Measurements from ENCODE around the gene DGKG.

The DGKG gene

DNA sequence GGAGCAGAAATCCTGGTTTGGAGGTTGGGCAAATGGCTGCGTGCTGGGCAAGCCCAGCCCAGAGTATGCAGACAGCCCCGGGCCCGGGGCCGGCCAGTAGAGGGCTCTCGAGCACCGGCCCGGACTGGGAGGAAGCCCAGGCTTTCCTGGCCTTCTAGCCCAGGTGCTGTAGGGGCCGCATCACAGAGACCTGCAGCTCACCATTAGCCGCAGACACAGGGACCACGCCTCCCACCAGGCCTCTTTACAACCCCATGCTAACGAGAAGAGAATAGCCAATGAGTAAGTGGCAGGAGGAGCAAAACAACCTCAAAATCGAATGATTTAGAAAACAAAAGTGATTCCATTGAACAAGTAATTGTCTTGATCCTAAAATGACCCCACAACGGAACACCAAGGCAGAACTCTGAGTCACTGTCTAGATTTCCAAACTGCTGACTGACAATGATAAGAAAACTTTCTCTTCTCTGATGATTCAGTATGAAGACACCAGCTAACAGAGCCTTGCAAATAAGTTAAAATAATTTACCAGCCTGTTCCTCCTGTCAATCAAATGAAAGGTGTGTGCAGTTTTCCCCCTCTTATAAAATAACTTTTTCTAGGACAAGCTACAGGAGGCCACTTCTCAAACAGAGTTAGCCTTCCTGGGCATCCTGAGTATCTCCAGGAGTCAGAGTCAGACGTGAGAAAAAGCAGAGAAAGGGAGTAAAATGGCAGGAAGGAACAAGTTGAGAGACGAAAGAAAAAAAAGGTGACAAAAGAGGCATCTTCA, 102.2 kb downstream of the DGKG start:
- H3K36me3 ChIP-seq = no peaks in the 10 kb centered on the region
- DNase-seq = peak; percentile 85
- H3K9me3 ChIP-seq (ENCODE audit: severe bottlenecking) = no peaks in the 10 kb centered on the region
- no peak overlapping the region for H3K27ac ChIP-seq
- TF ChIP-seq, protein P1, sequence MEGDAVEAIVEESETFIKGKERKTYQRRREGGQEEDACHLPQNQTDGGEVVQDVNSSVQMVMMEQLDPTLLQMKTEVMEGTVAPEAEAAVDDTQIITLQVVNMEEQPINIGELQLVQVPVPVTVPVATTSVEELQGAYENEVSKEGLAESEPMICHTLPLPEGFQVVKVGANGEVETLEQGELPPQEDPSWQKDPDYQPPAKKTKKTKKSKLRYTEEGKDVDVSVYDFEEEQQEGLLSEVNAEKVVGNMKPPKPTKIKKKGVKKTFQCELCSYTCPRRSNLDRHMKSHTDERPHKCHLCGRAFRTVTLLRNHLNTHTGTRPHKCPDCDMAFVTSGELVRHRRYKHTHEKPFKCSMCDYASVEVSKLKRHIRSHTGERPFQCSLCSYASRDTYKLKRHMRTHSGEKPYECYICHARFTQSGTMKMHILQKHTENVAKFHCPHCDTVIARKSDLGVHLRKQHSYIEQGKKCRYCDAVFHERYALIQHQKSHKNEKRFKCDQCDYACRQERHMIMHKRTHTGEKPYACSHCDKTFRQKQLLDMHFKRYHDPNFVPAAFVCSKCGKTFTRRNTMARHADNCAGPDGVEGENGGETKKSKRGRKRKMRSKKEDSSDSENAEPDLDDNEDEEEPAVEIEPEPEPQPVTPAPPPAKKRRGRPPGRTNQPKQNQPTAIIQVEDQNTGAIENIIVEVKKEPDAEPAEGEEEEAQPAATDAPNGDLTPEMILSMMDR (IDR thresholded peaks at IDR 0.05; ENCODE audit: low read depth, low read length) = peak; percentile 96
- H3K27me3 ChIP-seq (ENCODE audit: insufficient read depth, low read depth, severe bottlenecking) = peaks cover 10% of the 10 kb centered on the region
- peak overlapping the region; percentile 19; the same call in 1 of the 2 replicates for H3K4me3 ChIP-seq (ENCODE audit: low read depth, low read length)

DNA sequence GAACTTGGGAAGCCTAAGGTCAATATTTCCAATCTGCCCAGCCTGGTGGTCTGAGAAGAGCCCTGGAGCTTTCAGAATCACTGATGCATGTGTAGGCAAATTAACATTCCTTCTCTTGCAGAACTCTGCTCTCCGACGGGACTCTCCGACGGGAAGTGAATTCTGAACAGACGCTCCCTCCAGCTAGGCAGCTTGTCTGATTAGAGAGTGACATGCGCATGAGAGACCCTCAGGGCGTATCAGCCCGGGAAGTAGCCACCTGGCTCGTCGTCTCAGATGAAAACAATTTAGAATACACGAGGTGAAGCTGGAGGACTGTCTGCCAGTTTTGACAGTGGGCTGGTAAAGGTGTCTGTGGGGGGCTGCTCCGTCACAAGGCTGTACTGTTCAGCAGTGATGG, 103.1 kb downstream of the DGKG start:
- no peaks in the 10 kb centered on the region for H3K36me3 ChIP-seq
- TF ChIP-seq, protein P1 (IDR thresholded peaks at IDR 0.05; ENCODE audit: low read depth, low read length) = no peak
- H3K4me3 ChIP-seq (ENCODE audit: low read depth, low read length) = peak overlapping the region; percentile 19; the same call in 1 of the 2 replicates
- peaks cover 10% of the 10 kb centered on the region for H3K27me3 ChIP-seq (ENCODE audit: insufficient read depth, low read depth, severe bottlenecking)
- no peaks in the 10 kb centered on the region for H3K9me3 ChIP-seq (ENCODE audit: severe bottlenecking)
- DNase-seq = peak; percentile 33
- H3K27ac ChIP-seq = no peak overlapping the region

DNA sequence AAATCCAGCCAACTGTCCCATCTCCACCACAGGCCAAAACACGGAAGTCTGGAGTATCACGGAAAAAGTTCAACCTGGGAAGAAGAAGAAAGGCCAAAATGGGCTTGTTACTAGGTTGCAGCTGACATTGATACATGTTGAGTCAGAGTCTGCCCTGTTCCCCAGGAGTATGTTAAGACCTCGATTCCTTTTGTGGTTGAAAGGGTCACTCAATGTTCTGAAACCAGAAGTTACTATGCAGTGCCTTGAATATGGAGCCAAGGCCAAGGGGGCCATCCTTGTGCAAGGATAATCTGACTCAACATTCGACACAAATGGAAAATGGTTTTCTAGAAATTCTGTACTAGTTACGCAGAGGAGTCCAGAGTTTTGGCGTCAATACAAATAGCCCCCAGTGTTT, 104.2 kb downstream of the DGKG start:
- H3K36me3 ChIP-seq = no peaks in the 10 kb centered on the region
- peaks cover 17% of the 10 kb centered on the region for H3K27me3 ChIP-seq (ENCODE audit: insufficient read depth, low read depth, severe bottlenecking)
- TF ChIP-seq, protein P1 (IDR thresholded peaks at IDR 0.05; ENCODE audit: low read depth, low read length) = no peak
- DNase-seq = no peak
- H3K27ac ChIP-seq = no peak overlapping the region
- H3K9me3 ChIP-seq (ENCODE audit: severe bottlenecking) = no peaks in the 10 kb centered on the region
- no peak overlapping the region for H3K4me3 ChIP-seq (ENCODE audit: low read depth, low read length)

DNA sequence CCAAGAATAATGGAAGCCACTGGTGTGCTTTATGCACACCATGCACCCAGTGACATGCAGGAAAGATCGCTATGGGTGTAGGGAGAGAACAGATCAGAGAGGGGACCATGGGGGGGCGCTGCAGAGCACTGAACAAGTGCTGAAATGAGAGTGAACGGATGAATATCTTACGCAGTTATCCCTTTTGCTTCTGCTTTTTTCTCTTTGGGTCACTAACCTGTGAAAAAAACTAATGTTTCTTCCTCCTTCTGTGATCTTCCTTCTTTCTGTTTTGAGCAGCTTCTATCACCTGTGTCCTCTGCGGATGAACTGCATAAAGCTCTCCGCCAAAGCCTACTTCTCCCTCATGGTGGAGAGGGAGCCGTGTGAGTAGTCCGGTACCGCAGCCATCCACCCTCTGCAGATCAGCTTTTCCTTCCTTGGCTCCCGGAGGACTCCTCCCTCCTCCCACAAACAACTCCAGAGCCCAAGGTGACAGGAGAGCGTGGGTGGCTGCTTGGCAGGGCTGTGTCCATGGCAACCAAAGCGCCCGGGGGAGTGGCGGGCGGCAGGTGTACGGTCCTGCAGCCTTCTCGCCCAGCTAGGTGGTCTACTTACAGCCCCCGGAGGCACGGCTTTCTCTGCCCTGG, 106.2 kb downstream of the DGKG start:
- Histone ChIP-seq H3K27ac (no peak overlapping the region), H3K9me3 (ENCODE audit: severe bottlenecking) (no peaks in the 10 kb centered on the region), H3K27me3 (ENCODE audit: insufficient read depth, low read depth, severe bottlenecking) (peaks cover 29% of the 10 kb centered on the region), H3K4me3 (ENCODE audit: low read depth, low read length) (no peak overlapping the region), H3K36me3 (no peaks in the 10 kb centered on the region)
- DNase-seq = peak; percentile 33
- TF ChIP-seq, protein P1 (IDR thresholded peaks at IDR 0.05; ENCODE audit: low read depth, low read length) = peak; percentile 66

DNA sequence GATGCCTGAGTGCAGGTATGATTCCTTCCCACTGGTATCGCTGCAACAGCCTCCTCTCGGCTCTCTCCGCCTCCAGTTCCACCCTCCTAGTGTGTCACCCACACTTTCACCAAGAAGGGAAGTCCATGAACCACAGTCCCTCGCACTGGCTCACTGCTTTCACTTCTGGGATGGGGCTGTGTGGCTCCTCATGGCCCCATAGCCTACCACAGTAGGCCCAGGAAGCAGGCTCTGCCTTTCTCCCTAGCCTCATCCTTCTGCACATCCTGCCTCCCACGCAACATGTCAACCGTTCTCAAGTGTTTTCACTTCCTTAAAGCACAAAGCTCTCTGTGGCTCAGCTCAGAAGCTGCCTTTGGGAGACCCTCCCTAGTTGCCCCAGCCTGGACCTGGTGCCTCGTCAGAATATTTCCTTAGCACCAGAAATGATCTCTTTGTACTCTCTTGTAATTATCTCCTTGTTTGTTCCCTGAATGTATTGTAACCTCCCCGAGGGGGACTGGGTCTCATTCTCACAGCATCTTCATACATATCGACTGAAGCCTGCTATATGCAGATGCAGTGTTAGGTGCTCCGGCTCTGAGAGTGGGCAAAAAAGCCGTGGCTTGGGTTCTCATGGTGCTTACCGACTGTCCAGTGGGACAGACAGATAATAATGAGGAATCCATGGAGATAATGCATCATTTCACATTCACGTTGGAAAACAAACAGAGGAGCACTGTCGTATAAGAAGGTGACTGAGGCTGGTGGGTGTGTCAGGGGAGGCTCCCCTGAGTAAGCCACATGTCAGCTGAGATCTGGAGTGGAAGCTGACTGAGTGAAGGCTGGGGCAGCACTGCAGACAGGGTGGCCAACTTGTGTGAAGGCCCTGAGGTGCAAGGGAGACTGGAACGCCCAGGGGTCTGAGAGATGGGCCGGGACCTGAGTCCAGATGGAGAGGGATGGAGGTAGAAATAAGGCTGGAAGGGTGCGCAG, 107.1 kb downstream of the DGKG start:
- DNase-seq = no peak
- Histone ChIP-seq H3K36me3 (no peaks in the 10 kb centered on the region), H3K27ac (no peak overlapping the region), H3K27me3 (ENCODE audit: insufficient read depth, low read depth, severe bottlenecking) (peaks cover 29% of the 10 kb centered on the region), H3K4me3 (ENCODE audit: low read depth, low read length) (no peak overlapping the region), H3K9me3 (ENCODE audit: severe bottlenecking) (no peaks in the 10 kb centered on the region)
- TF ChIP-seq, protein P1 (IDR thresholded peaks at IDR 0.05; ENCODE audit: low read depth, low read length) = no peak
